Breast epithelium (tissue), 4 donors: Measurements from ENCODE around the gene ALK. TPM values are rescaled to one million over a fixed set of nuclear protein-coding genes. Genes with fewer than 3 reads are reported as not detected.

Experiments used
- DNase-seq, 2 donors: peaks; one replicate each; pipeline ENCODE4 v3.0.0-alpha.2; 2019; ENCODE audit warnings: low spot score in 2 of 2
- H3K27ac ChIP-seq, 2 donors: fragments of 200-600 bp; sonication (generic) in 1 of 2; one replicate each; pipeline ENCODE4 v1.5.1; 2016 to 2019; ENCODE audit warnings: mild to moderate bottlenecking in 1 of 2
- H3K27me3 ChIP-seq, 2 donors: fragments of 200-600 bp; sonication (generic) in 1 of 2; one replicate each; pipeline versions ENCODE4 v1.5.1 to v1.6.0; 2017 to 2019; ENCODE audit warnings: control low read depth in 1 of 2, mild to moderate bottlenecking in 1 of 2
- H3K36me3 ChIP-seq: fragments of 200-600 bp; one replicate; pipeline ENCODE4 v1.5.1; 2019
- H3K4me1 ChIP-seq, 2 donors: fragments of 200-600 bp; sonication (generic); one replicate each; pipeline ENCODE4 v1.5.1; 2016 to 2019; ENCODE audit warnings: control low read depth in 1 of 2
- H3K4me3 ChIP-seq, 3 donors: fragments of 200-600 bp; sonication (generic); 1 replicate in 2 of 3; 2 replicates in 1 of 3; pipeline ENCODE4 v1.5.1; 2016 to 2019; ENCODE audit warnings: mild to moderate bottlenecking in 3 of 3, moderate library complexity in 2 of 3
- H3K9me3 ChIP-seq, 2 donors: fragments of 200-600 bp; sonication (generic) in 1 of 2; one replicate each; pipeline ENCODE4 v1.5.1; 2016 to 2019; ENCODE audit warnings: control low read depth in 1 of 2
- POLR2A ChIP-seq: fragments of 450-650 bp; IDR thresholded peaks from one replicate; pipeline ENCODE4 v1.6.1; 2016; ENCODE audit warnings: antibody characterized with exemption, mild to moderate bottlenecking, moderate library complexity
- POLR2AphosphoS5 ChIP-seq, 3 donors: sonication (generic); formaldehyde crosslinking; IDR thresholded peaks; one replicate each; pipeline ENCODE4 v1.6.1; 2017; ENCODE audit warnings: antibody characterized with exemption in 3 of 3
- intact Hi-C: fragments of 100-400 bp; cut with DNase I; formaldehyde crosslinking; loops from one replicate; pipeline ENCODE4 v1.15.1; 2023; ENCODE audit warnings: low total_unique reads
- total RNA-seq, 3 donors: library from RNA; depleted of rRNA; stranded (reverse); fragments of >200 nt; gene quantifications; one replicate each; pipeline ENCODE4 v1.1.0, GENCODE V29; 2016
- TF ChIP-seq, protein P1 (sequence below), 3 donors: fragments of 450-650 bp; IDR thresholded peaks; one replicate each; pipeline ENCODE4 v1.5.1; 2016 to 2017; ENCODE audit warnings: antibody characterized with exemption in 3 of 3, mild to moderate bottlenecking in 3 of 3, moderate library complexity in 3 of 3

The ALK gene
- total RNA-seq, 3 donors from 2014 or later = 0.33 to 5.6 (median 0.64) TPM

DNA sequence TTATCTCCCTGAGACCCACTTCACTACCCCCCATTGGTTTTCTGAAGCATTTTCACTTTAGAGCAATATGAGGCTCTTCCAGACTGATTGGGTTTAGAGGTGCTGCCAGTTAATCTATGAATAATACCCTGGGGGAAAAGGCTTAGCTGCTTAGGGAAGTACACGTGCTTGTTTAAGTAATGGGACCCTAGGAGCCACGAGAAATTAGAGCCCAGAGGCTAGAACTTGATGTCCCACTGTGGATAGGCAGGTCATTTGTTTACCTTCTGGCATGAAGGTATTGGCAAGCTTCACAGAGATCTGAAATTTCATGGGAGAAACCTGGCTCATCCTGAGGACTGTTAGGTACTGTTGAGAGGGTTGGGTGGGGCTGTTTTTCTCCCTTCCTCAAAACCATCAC is 746.4 kb downstream of the ALK start:
- no peak overlapping the region for H3K4me3 ChIP-seq
- no peaks in the 10 kb centered on the region for H3K4me1 ChIP-seq
- no peak overlapping the region for H3K27ac ChIP-seq
- intact Hi-C loops = no loop called here
- DNase-seq = no peak
- TF ChIP-seq POLR2A (no peak), POLR2AphosphoS5 (IDR thresholded peaks at IDR 0.05) (no peak)
- TF ChIP-seq, protein P1, sequence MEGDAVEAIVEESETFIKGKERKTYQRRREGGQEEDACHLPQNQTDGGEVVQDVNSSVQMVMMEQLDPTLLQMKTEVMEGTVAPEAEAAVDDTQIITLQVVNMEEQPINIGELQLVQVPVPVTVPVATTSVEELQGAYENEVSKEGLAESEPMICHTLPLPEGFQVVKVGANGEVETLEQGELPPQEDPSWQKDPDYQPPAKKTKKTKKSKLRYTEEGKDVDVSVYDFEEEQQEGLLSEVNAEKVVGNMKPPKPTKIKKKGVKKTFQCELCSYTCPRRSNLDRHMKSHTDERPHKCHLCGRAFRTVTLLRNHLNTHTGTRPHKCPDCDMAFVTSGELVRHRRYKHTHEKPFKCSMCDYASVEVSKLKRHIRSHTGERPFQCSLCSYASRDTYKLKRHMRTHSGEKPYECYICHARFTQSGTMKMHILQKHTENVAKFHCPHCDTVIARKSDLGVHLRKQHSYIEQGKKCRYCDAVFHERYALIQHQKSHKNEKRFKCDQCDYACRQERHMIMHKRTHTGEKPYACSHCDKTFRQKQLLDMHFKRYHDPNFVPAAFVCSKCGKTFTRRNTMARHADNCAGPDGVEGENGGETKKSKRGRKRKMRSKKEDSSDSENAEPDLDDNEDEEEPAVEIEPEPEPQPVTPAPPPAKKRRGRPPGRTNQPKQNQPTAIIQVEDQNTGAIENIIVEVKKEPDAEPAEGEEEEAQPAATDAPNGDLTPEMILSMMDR (IDR thresholded peaks at IDR 0.05) = no peak
- H3K9me3 ChIP-seq = no peaks in the 10 kb centered on the region
- peaks cover 5% of the 10 kb centered on the region for H3K36me3 ChIP-seq
- no peaks in the 10 kb centered on the region for H3K27me3 ChIP-seq

- no peaks in the 10 kb centered on the region for H3K27me3 ChIP-seq
- intact Hi-C loops = no loop called here
- H3K4me1 ChIP-seq = no peaks in the 10 kb centered on the region
- H3K4me3 ChIP-seq = no peak overlapping the region
- H3K9me3 ChIP-seq = no peaks in the 10 kb centered on the region
- TF ChIP-seq, protein P1 (IDR thresholded peaks at IDR 0.05) = no peak
- no peak for TF ChIP-seq POLR2AphosphoS5 (IDR thresholded peaks at IDR 0.05)
- TF ChIP-seq POLR2A = no peak
- no peaks in the 10 kb centered on the region for H3K36me3 ChIP-seq
- no peak for DNase-seq
- no peak overlapping the region for H3K27ac ChIP-seq
These were observed 754.9 kb downstream of the ALK start for GRCh38 chr2:29166242-29167039.

DNA sequence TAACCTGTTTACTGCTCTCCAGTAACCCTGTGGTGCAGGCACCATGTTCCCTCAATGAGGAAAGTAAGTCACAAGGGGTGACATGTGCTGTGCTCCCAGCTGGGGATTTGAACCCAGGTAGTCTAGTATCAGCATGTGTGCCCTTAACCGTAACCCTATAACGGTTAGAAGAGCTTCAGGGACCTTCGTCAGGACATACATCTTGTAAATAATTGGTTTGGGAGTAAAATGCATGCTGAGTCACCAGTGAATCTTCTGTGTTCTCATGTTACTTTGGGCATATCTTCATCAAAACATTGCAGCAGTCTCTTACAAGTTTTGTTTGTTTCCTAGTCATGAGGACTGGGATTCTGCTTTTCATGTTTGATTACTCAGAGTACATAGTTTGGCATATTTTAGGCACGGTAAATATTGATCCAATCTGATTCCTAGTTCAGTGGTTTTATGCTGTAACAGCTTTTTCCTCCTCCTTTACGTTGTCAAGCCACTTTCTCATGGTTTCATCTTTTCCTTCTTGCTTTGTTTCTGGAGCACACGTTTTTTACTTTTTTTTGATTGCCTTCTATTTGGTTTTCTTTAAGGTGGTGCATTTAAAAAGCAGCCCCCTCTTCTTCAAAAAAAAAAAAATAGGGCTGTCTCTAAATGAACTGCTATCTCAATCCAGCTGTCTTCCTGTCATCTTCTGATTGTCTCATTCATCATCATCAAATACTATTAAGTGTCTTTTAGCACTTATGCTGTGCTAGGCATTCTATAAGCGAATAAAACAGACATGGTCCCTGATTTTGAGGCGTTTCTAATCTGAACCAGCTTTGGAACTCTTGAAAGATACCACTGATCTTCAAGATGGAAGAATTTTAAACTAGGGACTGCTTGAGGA is 755.8 kb downstream of the ALK start:
- intact Hi-C loops = no loop called here
- no peak overlapping the region for H3K27ac ChIP-seq
- H3K27me3 ChIP-seq = no peaks in the 10 kb centered on the region
- H3K9me3 ChIP-seq = no peaks in the 10 kb centered on the region
- no peaks in the 10 kb centered on the region for H3K4me1 ChIP-seq
- no peak overlapping the region for H3K4me3 ChIP-seq
- TF ChIP-seq, protein P1 (IDR thresholded peaks at IDR 0.05) = no peak
- TF ChIP-seq POLR2AphosphoS5 (IDR thresholded peaks at IDR 0.05) (no peak), POLR2A (no peak)
- DNase-seq = no peak
- H3K36me3 ChIP-seq = no peaks in the 10 kb centered on the region

DNA sequence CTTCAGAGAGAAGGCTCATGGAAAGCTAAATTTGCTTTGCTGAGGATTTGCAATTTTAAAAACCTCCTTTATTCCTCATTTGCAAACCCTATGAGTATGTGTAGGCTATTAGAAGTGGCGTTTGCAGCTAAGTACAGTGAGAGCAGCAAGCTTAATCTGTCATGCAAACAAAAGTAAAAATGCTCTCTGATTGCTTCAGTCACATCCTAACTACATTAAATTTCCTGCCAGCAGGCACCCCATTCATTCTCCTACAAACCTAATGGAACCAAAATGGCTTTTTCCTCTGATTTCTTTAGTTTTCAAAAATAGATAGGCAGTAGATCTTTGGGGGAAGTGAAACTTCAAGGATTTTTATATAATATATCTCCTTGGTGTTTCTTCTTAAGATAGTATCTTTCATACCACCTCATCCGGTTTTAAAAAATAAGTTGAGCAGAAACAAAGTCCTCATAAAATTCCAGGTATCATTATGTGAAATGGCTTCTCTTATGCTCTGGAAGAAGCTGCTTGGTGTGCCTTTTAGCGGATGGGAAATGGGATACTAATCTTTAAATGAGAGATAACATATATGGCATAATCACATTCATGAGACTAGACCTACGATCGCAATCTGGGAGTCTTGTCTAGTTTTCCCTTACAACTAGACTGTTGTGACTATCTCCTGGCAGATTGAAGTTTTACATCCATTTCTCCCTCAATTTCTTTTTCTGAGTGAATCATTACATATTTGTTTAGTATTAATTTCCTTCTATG is 757.1 kb downstream of the ALK start:
- no peak overlapping the region for H3K4me3 ChIP-seq
- H3K36me3 ChIP-seq = no peaks in the 10 kb centered on the region
- DNase-seq = no peak
- intact Hi-C loops = no loop called here
- TF ChIP-seq POLR2AphosphoS5 (IDR thresholded peaks at IDR 0.05) = no peak
- TF ChIP-seq, protein P1 (IDR thresholded peaks at IDR 0.05) = no peak
- TF ChIP-seq POLR2A = no peak
- H3K4me1 ChIP-seq = no peaks in the 10 kb centered on the region
- H3K27me3 ChIP-seq = no peaks in the 10 kb centered on the region
- H3K9me3 ChIP-seq = no peaks in the 10 kb centered on the region
- H3K27ac ChIP-seq = no peak overlapping the region
